Calu3 (cell line): ENCODE data around the gene MARVELD1. TPM values are rescaled to one million over a fixed set of nuclear protein-coding genes. Genes with fewer than 3 reads are reported as not detected.
A peak's percentile ranks its signal among the peaks of the same experiment; 100 is the strongest.

Source experiments
- BruUV-seq: library from RNA; stranded (reverse); fragments of 400-500 nt; replicated peaks from 2 replicates; lab custom pipeline; 2021; lab: Mats Ljungman, UMichigan
- CTCF ChIA-PET: fragments of 300-600 bp; sonication (Branson Sonifier 250); formaldehyde crosslinking; loops from one replicate; lab custom pipeline; 2022; ENCODE audit warnings: antibody characterized with exemption; lab: Charles Lee
- DNase-seq: peaks from one replicate; pipeline ENCODE4 v3.0.0; 2022
- H3K27ac Mint-ChIP-seq: one replicate; pipeline ENCODE4 v1.8.0; 2022; ENCODE audit warnings: mixed read lengths; ENCODE audit not compliant: unreplicated experiment
- H3K27me3 Mint-ChIP-seq: one replicate; pipeline ENCODE4 v1.8.0; 2022; ENCODE audit warnings: mixed read lengths; ENCODE audit not compliant: unreplicated experiment
- H3K36me3 Mint-ChIP-seq: one replicate; pipeline ENCODE4 v1.8.0; 2022; ENCODE audit warnings: mild to moderate bottlenecking, moderate library complexity, mixed read lengths; ENCODE audit not compliant: insufficient read depth, unreplicated experiment
- H3K4me1 Mint-ChIP-seq: one replicate; pipeline ENCODE4 v1.8.0; 2022; ENCODE audit warnings: mild to moderate bottlenecking, low read depth, mixed read lengths; ENCODE audit not compliant: unreplicated experiment
- H3K4me3 Mint-ChIP-seq: one replicate; pipeline ENCODE4 v1.8.0; 2022; ENCODE audit warnings: mild to moderate bottlenecking, low read depth, moderate library complexity, mixed read lengths; ENCODE audit not compliant: unreplicated experiment
- H3K9me3 Mint-ChIP-seq: one replicate; pipeline ENCODE4 v1.8.0; 2022; ENCODE audit warnings: low read depth, mixed read lengths; ENCODE audit not compliant: unreplicated experiment
- intact Hi-C: fragments of 100-400 bp; cut with micrococcal nuclease; formaldehyde crosslinking; loops from one replicate; pipeline ENCODE4 v1.10.0; 2022; ENCODE audit not compliant: unreplicated experiment
- total RNA-seq: library from RNA; stranded (reverse); gene quantifications from 2 replicates; pipeline ENCODE4 v1.2.3, GENCODE V29; 2022
- TF ChIP-seq, protein P1 (sequence below): fragments of 200-600 bp; IDR thresholded peaks from one replicate; pipeline ENCODE4 v1.8.0; 2022; ENCODE audit warnings: antibody characterized with exemption; ENCODE audit not compliant: unreplicated experiment

MARVELD1 gene
- total RNA-seq, 1 experiment from 2014 or later: 20.2 TPM

- H3K27ac Mint-ChIP-seq: peak overlapping the region; percentile 30
- peak overlapping the region; percentile 73 for H3K4me3 Mint-ChIP-seq
- no peaks in the 10 kb centered on the region for H3K9me3 Mint-ChIP-seq
- CTCF ChIA-PET: interaction anchor here (0.6 to 2.2 kb wide), 4 partner anchors 8 to 46 kb away, joined by 3 to 9 read pairs (median 4); partner anchors contain the start of gene MARVELD1
- TF ChIP-seq, protein P1, sequence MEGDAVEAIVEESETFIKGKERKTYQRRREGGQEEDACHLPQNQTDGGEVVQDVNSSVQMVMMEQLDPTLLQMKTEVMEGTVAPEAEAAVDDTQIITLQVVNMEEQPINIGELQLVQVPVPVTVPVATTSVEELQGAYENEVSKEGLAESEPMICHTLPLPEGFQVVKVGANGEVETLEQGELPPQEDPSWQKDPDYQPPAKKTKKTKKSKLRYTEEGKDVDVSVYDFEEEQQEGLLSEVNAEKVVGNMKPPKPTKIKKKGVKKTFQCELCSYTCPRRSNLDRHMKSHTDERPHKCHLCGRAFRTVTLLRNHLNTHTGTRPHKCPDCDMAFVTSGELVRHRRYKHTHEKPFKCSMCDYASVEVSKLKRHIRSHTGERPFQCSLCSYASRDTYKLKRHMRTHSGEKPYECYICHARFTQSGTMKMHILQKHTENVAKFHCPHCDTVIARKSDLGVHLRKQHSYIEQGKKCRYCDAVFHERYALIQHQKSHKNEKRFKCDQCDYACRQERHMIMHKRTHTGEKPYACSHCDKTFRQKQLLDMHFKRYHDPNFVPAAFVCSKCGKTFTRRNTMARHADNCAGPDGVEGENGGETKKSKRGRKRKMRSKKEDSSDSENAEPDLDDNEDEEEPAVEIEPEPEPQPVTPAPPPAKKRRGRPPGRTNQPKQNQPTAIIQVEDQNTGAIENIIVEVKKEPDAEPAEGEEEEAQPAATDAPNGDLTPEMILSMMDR: no peak
- peaks cover 27% of the 10 kb centered on the region for H3K36me3 Mint-ChIP-seq
- DNase-seq: no peak
- intact Hi-C loops: no loop called here
- BruUV-seq: no TSS peak
- H3K4me1 Mint-ChIP-seq: peaks cover 22% of the 10 kb centered on the region
- H3K27me3 Mint-ChIP-seq: no peaks in the 10 kb centered on the region
Observed at GRCh38 chr10:97684866-97685394, 28.6 kb upstream of the MARVELD1 start.

DNA sequence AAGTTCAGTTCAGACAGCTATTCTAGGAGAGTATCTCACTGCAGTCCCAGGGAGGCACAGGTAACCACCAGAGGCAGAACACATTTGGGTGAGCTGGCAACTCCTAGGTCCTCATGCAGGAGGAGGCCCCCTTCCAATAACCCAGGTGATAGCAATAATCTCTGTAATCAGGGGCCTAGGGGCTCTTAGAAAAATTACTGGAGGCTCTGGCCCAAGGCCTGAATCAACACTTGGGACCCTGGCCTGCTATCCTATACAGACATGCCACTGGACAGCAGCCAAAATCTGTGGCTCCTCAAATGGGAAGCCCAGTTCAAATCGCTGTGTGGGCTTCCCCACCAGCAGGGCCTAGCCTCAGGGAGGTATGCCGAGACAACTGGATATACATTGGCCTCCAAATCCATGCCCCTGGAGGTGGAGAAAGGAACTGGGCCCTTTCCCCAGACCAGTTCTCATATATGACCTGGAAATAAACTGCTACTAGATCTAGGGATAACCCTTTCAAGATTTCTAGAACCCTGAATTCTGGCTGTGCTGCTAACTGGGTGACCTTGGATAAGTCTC, 28.1 kb upstream of the MARVELD1 start:
- Mint-ChIP-seq H3K4me3 (peak overlapping the region; percentile 73), H3K27me3 (no peaks in the 10 kb centered on the region), H3K9me3 (no peaks in the 10 kb centered on the region), H3K36me3 (peaks cover 27% of the 10 kb centered on the region), H3K27ac (peak overlapping the region; percentile 30), H3K4me1 (peaks cover 22% of the 10 kb centered on the region)
- TF ChIP-seq, protein P1: no peak
- intact Hi-C loops: no loop called here
- peak; percentile 55 for DNase-seq
- CTCF ChIA-PET: interaction anchor here (0.6 to 1.1 kb wide), 2 partner anchors 9 to 45 kb away, joined by 3 to 5 read pairs; no protein-coding TSS in a partner anchor
- BruUV-seq: no TSS peak

DNA sequence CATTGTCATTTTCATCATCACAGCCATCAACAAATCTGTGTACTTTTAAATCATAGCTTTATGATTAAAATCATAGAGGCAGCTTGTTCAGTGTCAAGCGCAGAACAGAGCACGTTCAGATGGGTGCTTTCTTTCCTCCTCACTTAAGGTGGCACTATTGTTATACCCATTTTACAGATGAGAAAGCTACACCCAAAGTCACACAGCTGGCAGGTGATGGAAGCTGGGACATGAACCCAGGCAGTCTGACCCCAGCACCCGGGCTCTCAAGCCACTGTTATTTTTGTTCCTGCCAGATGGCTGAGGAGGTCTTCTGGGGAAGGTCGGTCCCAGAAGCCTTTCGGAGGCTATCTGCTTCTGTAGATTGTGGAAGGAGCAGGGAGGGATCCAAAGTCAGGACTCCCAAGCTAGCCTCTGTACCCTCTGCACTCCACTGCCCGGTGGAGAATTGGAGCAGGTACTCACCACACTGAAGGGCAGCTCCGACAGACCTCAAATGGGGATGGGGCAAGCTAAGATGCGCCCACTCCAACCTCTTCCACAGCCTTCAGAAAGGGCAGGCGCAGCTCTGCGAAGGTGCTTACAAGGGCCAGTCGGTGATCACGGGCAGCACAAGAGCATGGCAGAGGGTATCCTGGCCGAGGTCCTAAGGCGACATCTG, 27.1 kb upstream of the MARVELD1 start:
- no TSS peak for BruUV-seq
- H3K9me3 Mint-ChIP-seq: no peaks in the 10 kb centered on the region
- H3K36me3 Mint-ChIP-seq: peaks cover 27% of the 10 kb centered on the region
- CTCF ChIA-PET: interaction anchor here (0.7 to 2.7 kb wide), 5 partner anchors 9 to 53 kb away, joined by 3 to 19 read pairs (median 8); partner anchors contain the start of gene MORN4
- DNase-seq: no peak
- TF ChIP-seq, protein P1: no peak
- H3K27ac Mint-ChIP-seq: no peak overlapping the region
- intact Hi-C loops: no loop called here
- peaks cover 22% of the 10 kb centered on the region for H3K4me1 Mint-ChIP-seq
- H3K4me3 Mint-ChIP-seq: peak overlapping the region; percentile 73
- H3K27me3 Mint-ChIP-seq: no peaks in the 10 kb centered on the region

DNA sequence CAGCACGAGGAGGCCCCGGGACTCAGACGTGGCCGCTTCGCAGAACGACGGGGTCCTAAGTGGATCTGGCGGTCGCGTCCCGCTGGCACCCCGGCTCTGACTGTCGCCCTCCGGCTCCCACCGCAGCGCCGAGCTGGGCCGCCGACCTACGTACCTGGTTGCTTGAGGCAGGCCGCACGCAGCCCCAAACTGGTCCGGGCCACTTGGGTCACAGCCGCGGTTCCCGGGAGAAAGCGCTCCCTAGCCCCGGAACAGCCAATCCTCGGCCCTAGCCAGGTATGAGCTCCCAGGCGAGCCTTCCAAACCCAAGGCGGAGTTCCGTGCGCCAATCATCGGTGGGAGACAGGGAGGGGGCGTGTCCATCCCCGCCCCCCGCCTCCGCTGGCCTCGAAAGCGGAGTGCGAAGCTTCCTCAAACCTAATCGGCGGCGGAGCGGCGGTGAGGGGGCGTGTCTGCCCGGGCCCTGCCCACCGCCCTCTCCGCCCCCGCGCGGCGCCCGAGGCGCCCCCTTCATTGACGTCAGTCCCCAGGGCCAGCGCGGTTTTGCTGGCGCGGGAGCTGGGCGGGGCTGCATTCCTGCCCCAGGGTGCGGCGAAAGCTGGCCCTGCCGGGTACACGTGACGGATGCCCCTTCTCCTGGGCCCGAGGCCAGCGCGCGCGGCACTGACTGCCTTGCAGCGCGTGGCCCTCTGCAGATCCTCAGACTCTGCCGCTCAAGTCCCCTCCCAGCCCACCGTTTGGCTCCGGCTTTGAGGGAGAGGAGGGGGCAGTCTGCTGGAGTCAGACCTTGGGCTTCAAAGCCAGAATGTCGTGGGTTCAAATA, 26.4 kb upstream of the MARVELD1 start, which contains the start of gene AVPI1:
TSS of gene AVPI1 (minus strand) at position 280 of the 823 bp plus-strand sequence. CDS start 7,336 bp downstream, outside the sequence.
- TF ChIP-seq, protein P1: no peak
- no TSS peak for BruUV-seq
- peaks cover 27% of the 10 kb centered on the region for H3K36me3 Mint-ChIP-seq
- CTCF ChIA-PET: interaction anchor here (0.7 to 2.7 kb wide), 7 partner anchors 10 to 53 kb away, joined by 3 to 19 read pairs (median 4); partner anchors contain the start of genes MARVELD1 and MORN4
- H3K27me3 Mint-ChIP-seq: no peaks in the 10 kb centered on the region
- no peaks in the 10 kb centered on the region for H3K9me3 Mint-ChIP-seq
- H3K27ac Mint-ChIP-seq: peak within 1 kb of the TSS; percentile 76
- DNase-seq: peak; percentile 97
- peaks cover 21% of the 10 kb centered on the region for H3K4me1 Mint-ChIP-seq
- intact Hi-C loops: no loop called here
- H3K4me3 Mint-ChIP-seq: peak within 1 kb of the TSS; percentile 73
